CMK (cell line): ENCODE results near the gene MPPED2.

Experiments used
- DNase-seq: peaks from one replicate; pipeline ENCODE4 v3.0.0-alpha.2; 2010; ENCODE audit warnings: low read depth

The MPPED2 gene

DNA sequence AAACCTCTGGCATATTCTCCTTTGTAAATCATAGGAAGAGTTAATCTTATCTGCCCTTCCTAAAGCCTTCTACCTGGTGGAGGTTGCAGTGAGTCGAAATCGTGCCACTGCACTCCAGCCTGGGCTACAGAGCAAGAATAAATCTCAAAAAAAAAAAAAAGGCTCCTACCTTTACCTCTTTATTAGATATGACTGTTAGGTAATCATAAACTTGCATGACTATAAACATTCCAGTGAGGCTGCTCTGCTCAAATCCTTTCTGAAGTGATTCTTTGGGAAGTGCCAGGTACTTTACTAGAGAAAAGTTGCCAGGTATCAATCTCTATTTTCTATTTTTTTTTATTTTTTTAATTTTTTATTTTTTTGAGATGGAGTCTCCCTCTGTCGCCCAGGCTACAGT is 59.6 kb downstream of the MPPED2 start:
- DNase-seq: no peak

DNA sequence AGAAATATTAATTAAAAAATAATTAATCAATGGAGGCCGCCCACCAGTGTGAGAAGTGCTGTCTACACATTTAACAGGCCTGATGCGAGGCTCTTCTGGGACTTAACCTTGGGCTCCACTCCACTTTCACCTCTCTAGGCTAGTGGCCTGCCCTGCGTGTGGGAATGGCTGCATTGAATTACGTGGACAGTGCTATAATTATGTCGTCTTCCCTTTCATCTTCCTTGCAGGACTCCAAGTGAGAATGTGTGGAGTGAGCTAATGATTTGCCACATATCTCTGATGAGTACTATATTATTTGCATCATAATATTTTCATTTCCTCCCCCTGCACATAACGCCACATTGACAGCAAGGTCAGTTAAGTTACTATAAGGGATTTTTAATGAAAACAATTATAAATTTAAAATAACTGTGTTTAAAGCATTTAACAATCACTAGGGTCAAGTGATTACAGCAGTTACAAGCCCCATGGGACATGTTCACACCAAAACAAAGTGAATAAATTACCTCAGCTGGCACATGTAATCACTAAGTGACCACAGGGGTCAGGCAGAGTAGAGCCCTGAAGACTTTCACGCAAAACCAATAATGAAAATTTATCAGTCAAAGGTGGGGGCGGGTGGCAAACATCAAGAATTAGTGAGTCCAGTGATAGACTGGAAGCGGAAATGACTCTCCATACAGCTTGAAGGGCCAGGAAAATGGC is 63.5 kb downstream of the MPPED2 start:
- no peak for DNase-seq

DNA sequence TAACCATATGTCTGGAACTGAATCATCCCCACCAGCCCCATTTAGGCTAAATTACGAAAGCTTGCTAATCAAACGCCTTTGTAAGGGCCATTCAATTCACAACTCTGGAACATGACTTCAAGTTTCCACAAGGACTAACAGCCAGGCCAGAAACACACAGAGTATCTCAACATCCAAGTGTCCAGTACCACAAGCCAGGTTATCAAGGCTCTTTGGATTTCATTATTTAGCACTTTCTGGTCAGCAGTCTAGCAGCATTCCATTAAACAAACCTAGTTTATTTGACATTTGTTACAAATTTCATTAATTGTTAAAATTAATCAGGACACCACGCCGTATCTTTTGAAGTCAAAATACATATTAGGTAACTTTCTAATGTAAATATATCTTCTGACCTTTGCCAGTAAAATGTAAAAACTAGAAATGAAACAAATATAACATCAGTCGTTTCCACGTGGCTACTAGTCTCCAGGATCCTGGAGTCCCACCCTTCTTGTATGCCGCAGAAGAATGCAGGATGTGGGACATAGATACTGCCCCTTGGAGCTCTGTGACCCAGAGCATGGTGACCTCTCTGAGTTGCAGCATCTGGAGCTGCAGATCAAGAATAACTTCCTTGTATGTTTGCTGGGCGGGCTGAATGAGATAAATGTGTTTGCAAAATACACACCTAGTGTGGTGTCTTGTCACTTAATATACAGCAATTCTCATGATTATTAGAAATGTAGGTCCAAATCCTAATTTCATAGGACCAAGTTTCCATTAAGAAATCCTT is 64.7 kb downstream of the MPPED2 start:
- DNase-seq: no peak

DNA sequence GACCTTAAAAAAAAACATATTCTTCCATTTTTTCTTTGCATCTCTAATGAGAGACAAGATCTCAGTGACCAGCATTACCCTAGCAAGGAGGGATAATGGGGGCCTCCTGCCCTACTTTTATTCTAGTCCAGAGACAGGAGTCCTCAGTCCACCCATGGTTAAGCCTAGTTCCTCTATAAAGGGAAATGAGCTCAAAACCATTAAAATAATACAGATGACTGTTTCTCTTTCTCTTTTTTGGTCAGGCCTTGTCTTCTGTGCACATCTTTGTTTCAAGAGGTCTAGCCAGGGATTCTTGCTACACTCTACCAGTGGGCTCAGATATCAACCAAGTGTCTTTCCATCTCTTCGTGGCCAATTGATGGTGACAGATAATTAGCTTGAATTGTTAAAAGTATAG is 73.1 kb downstream of the MPPED2 start:
- DNase-seq: no peak

DNA sequence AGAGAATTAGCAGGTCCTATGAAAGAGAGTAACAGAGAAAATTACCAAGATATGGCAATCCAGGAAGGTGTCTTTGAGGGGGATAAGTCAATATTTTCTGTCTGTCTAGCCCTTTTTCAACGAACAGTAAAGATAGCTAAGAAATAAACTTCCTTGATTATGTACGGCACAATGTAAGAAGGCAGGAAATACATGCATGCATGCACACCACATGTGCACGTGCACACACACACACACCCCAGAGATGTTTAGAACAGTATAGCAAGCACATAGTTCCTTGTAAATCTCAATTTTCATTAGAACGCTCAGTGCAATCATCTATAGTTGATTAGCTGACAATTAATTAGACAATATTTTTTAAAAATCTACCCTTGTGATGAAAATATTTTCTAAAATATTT is 74.7 kb downstream of the MPPED2 start:
- DNase-seq: no peak

DNA sequence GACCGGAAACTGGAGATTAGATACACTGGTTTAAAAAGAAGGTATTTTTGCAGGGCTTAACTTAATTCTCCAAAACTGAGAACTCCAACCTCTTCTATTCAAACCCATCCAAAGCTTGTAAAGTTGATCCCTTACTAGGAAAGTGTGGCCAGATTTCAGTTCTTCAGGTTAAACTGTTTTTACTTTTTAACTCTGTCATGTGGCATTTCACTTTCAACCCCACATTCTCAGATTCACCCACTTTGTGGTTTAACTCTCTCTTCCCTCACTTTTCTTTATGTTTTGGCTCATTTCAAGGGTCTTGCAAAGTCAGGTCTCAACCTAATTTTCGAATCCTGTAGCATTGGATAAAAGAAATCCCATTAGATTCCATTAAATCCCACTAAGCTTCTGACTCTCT is 75.4 kb downstream of the MPPED2 start:
- DNase-seq: no peak

DNA sequence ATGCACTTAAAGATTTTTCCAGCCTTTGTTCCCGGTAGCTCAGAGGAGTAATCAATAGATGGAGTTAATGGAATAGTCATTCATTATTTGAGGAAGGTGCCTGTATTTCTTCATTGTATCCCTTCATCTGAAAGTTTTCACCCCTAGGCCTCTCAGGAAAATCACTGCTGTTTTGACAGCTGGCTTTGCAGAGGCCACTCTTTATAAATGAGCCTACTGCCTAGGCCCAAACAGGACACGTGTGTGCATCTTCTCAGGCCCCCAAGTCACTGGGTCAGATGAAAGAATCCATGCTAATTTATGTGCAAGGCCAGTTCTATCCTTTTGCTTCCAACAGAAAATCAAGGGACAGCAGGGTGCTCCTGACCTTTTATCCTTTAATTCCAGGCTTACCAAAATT is 76.8 kb downstream of the MPPED2 start:
- no peak for DNase-seq

DNA sequence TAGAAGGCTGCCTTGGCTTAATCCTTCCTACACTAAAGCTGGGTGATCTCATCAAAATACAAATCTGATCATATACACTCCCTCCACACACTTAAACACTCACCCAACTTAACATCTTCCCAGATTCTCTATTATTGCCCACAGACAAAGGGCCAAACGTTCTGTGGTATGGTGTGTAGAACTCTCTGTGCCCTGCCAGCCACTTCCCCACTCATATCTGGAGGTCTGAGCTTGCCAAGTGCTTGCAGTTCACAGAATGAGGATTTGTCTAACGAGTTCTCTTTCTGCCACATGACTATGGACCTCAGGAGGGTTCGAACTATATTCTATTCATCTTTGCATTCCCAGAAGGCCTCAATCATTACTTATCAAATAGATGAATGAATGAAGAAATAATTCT is 77.6 kb downstream of the MPPED2 start:
- DNase-seq: no peak

DNA sequence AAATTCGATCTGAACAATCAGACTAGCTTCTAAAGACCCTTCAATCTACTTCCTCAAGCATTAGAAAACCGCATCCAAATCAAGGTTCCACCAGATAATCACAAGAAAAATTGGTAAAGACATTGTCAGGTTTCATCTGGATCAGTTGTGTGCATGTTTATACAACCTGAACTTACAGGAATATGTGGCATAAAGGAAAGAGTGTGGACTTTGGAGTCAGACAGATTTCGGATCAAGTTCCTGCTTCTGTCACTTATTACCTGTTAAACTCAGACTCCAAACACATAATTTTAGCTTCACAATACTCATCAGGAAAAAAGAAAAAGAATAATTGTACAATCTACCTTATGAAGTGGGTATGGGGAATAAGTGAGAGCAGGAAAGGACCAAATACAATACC is 80.5 kb downstream of the MPPED2 start:
- no peak for DNase-seq

DNA sequence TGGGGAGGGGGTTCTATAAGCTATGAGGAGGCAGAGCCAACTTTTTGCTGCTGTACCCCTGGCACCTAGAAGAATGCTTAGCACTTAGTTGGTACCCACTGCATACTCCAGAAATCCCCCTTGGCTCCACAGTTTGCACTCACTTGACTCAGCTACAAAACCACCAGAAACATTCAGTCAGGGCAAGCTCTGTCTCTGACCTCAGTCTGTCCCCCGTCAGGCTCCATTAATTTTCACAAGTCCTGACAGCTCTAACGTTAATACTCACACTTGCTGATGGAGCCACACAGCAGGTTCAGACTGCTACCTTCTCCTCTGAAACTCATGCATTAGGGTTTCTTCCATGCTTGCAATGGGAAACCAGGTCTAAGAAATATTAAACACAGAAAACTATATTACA is 81.7 kb downstream of the MPPED2 start:
- DNase-seq: no peak

DNA sequence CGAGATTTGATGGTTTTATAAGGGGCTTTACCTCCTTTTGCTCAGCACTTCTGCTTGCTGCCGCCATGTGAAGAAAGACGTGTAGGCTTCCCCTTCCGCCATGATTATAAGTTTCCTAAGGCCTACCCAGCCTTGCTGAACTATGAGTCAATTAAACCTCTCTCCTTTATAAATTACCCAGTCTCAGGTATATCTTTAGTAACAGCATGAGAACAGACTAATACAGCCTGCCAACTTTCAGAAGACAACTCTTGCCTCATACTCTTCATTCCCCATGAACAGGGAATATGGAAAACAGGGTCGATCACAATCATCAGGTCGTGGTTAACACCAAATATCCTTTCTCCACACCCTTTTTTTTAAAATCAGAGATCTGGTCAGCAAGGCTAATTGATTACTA is 83.0 kb downstream of the MPPED2 start:
- DNase-seq: no peak

DNA sequence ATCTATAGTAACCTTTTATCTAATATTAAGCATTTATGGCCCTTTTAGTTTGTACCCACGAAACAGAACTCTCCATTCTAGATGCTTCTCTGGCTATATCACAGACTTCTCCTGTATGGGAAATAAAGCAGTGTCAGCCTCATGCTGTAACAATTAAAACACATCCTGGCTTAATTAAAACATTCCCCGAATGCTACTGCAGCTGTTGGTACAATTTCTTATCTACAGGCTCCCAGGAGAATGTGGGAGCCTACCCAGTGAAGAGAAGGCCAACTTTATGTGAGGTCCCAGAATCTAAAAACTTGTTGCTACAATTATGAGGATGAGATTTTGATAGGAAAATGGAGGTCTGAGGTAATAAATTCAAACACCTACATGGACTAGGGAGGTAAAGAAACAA is 83.8 kb downstream of the MPPED2 start:
- no peak for DNase-seq

DNA sequence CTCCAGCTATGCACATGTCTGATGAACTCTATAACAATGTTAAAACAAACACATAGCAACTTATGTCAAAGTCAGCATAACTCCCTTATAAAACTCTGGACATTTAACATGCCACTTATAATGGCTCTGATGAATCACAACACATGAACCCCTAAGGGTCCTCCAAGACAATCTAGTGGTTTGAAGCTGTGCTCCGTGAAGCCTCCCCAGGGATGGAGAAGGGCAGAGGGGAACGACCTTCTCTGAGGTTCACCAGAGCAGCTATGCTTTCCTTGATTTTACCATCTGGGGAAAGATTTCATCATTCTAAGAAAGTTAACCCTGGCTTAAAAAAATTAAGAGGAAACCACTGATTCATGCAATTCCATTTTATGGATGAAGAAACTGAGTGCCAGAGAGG is 84.4 kb downstream of the MPPED2 start:
- DNase-seq: no peak

DNA sequence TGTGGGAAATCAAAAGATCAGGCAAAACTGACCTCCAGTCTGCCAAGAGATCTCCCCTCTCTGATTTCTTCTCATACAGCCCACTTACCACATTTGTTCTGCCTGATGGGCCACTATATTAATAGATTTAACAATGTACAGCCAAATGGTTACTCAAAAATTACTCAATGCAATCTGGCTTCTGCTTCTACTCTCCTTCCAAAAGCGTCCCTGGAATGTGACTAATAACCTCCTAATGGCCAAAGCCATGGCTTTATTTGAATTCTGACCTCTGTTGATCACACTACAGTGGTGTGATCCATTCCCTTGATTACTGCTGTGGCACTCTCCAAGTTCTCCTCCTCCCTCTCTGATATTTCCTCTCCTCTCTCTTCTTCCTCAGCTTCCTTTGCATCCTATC is 86.2 kb downstream of the MPPED2 start:
- no peak for DNase-seq

DNA sequence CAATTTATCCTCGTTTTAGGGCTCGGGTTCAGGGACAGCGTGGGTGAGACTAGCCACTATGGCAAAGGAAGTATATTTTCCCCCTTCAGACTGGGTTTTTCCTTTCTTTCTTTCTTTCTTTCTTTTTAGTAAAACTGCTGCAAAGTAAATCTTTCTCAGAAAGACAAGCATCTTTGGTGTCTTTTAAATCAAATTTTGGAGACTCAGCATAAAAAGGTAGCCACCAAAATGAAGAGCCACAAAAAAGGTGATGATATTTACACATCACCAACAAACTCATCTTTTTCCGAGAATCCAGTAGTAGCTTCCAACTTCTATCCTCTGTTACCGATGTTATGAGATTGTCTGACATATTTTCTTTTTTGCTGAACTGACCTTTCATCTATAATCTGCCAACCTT is 88.6 kb downstream of the MPPED2 start:
- DNase-seq: no peak

DNA sequence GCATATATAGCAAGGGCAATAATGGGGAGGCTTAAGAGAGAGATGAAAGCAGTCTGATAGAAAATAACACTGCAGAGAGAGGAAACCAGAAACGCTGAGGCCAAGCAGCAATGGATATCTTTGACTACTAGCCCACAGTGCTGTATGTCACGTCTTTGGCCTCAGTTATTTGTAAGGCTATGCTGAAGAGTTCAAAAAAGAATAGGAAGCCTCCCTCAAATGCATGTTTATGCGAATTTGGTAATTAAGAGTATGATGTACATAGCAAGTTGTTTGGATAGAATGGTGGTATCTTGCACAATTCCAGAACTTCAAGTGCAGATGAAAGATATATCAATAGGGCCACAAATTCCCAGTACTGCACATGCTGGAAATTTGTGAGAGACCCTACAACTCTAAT is 89.2 kb downstream of the MPPED2 start:
- DNase-seq: no peak

DNA sequence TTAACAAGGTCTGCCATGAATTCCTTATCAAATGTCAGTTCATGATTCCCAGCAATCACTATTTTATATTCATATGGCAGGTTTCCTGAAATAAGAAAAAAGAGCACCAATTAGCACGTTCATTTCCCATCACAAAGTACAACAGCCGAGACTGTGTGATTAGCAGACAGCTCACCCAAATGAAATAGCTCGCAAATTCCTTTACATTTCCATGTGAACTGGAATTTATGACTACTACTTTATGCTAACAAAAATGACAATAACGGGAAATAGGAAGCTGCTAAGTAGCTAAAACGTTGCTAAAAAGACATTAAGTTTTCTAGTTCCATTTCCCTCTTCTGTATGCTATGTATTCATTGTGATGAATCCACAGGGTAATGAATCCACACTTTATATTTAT is 90.7 kb downstream of the MPPED2 start:
- DNase-seq: no peak

DNA sequence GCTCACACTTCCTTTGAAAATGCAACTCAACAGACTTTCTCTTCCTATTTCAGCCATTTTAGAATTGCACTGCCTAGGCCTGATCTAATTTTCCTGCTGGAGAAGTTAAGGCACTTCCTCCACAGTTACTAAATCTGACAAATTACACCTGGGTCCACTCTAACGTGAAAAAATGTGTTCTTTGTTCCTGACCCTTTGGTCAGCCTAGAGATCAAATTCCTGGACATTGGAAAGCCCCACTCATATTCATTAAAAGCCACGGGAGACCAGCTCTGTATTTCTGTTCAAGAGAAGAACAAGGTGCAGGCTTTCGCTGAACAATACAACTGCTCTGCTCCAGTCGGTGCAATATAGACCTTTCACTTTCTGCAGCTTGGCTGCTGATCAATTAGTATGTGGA is 96.6 kb downstream of the MPPED2 start:
- no peak for DNase-seq

DNA sequence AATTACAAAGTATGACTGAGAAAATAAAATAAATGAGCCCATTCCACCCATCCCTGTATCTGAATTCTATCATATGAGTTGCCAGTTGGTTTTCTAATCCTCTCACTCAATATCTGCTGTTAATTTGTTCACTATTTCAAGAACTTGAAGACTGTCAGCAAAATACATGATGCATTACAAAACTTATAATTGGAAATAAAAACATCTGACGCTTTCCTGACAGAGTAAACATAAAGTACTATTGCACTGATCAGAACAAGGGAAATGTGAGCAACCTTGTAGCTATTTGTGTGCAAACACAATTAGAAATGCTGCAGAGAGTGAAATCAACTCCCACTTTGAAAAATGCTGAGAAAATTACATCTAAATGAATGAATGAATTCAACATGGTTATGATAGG is 97.1 kb downstream of the MPPED2 start:
- no peak for DNase-seq

DNA sequence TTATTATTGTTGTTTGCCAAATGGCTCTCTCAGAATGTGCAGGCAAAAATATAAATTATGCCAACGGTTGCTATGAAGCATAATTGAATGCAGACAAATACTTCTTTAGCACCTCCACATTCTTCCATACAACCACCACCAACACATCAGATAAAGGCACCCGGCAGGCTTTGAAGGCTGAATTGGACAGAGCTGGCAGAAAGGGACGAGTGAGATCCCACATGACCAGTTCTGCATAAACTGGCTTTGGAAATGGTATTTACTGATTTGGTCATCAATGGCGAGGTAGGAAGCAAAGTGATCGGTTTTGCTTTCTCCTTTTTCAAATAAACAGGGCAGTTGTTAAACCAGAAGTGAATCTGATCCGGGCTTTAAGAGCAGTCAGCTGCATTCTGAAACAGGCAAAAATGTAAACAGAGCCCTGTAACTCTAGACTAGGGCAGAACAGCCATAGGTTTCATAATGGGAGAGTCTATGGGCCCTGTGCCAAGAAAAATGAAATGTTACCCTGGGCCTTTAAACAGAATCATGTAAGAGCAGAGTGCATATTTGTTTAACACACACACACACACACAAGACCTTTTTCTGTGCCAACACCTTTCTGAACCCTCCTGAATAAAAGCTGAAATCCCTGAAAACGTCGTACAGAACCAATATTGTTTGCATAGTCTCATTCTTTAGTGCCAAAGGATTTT is 97.7 kb downstream of the MPPED2 start:
- no peak for DNase-seq

DNA sequence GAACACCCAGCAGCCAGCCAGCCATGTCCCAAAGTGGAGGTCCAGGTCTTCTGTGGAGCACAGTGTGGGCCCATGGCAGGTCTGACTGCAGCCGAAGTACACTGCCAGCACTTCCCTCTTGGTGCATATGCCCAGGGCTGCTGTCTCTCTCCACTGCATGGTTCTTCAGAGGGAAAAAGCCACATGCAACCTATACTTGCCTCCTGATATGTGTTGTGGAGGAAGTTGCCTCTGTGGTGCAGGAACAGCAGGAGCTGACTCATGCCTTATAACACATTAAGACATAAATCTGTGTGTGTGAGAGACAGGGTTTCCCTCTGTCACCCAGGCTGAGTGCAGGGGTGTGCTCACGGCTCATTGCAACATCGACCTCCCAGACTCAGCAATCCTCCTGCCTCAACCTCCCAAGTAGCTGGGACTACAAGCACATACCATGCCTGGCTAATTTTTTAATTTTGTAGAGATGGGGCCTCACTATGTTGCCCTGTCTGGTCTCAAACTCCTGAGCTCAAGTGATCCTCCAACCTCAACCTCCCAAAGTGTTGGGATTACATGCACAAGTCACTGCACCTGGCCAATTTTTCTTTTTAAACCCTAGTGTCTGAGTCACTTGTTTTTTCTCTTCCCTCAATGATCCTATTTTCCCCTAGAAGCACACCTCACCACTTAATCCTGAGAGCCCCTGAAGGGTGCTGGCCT is 98.8 kb downstream of the MPPED2 start:
- no peak for DNase-seq

DNA sequence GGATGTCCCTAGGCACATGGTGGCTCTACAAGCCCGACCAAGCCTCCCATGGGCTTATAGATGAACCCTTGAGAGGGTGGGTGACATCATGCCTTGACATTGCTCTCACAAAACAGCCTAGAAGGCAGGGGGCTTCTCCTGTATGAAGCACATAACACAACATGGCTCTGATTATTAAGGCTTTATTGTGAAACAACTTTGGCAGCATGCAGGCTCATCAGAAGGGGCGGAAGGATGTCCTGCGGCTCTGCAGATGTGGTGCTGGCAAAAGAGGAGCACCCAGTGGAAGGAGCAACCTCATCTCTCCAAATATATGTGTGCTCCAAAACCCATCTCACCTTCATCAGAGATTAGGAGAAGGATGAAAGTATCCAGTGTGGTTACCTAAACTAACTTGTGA is 100.4 kb downstream of the MPPED2 start:
- DNase-seq: no peak

DNA sequence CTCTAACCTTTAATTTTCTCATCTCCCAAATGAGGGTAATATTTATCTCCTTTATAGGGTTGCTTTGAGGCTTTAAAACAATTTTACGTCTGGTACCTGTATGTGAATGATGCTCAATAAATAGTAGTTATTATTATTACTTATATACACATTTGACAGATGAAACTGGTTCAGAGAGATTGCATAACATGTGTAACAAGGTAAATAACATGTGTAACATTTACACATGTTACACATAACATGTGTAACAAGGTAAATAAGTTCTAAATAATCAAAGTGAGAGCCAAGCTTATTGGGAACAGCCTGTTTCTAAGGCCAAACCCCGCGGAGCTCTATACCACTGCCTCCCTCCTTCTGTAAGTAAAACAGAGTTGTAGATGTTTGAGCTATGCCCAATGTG is 100.9 kb downstream of the MPPED2 start:
- DNase-seq: no peak
